GM12878 (cell line): ENCODE results near the gene APOO. TPM values are rescaled to one million over a fixed set of nuclear protein-coding genes. Genes with fewer than 3 reads are reported as not detected.

Source experiments
- ATAC-seq: fragments of 200-7000 bp; cut with Tn5 transposase; 3 replicates; pipeline ENCODE4 v1.9.1; 2020; ENCODE audit warnings: mild to moderate bottlenecking, moderate library complexity
- BruUV-seq: library from RNA; stranded (reverse); fragments of 400-500 nt; replicated peaks from 2 replicates; lab custom pipeline; 2021; lab: Mats Ljungman, UMichigan
- CTCF ChIA-PET: fragments of 300-600 bp; sonication (Branson Sonifier 250); formaldehyde crosslinking; extraction: SDS; loops from one replicate; lab custom pipeline; 2021; ENCODE audit warnings: inconsistent platforms; lab: Yijun Ruan, JAX
- POLR2A ChIA-PET: fragments of 350-600 bp; formaldehyde crosslinking; extraction: SDS; loops from one replicate; lab custom pipeline; 2021; ENCODE audit warnings: inconsistent platforms; lab: Charles Lee
- RAD21 ChIA-PET: fragments of 300-600 bp; sonication (Branson Sonifier 250); formaldehyde crosslinking; loops from one replicate; lab custom pipeline; 2023; ENCODE audit warnings: antibody characterized with exemption; ENCODE audit not compliant: unreplicated experiment; lab: Charles Lee
- SMC1A ChIA-PET: fragments of 300-600 bp; sonication (Branson Sonifier 250); formaldehyde crosslinking; loops from one replicate; lab custom pipeline; 2023; ENCODE audit not compliant: unreplicated experiment, uncharacterized antibody; lab: Charles Lee
- DNase-seq: peaks from one replicate; pipeline ENCODE4 v3.0.0-alpha.2; 2011; ENCODE audit warnings: low read depth, low spot score
- FAIRE-seq: peaks from 3 replicates; lab custom pipeline; 2011; peaks lifted over from hg19 to GRCh38; lab: Jason Lieb, UNC
- H2AFZ ChIP-seq: 2 replicates; pipeline ENCODE4 v1.6.0; 2011; ENCODE audit warnings: low read depth, low read length, control low read depth; ENCODE audit not compliant: control insufficient read depth
- H3K27ac ChIP-seq: 2 replicates; pipeline ENCODE4 v1.5.1; 2011; ENCODE audit warnings: control low read depth; ENCODE audit not compliant: control insufficient read depth, insufficient read depth
- H3K27me3 ChIP-seq, 2 experiments: replicated peaks in 1 of 2; 2 replicates each; pipeline versions ENCODE4 v1.6.0 to v1.6.1; 2011; ENCODE audit warnings: low read length in 1 of 2; ENCODE audit not compliant: control insufficient read depth in 2 of 2, insufficient read depth in 2 of 2
- H3K36me3 ChIP-seq, 2 experiments: 2 replicates each; pipeline ENCODE4 v1.5.1; 2011; ENCODE audit warnings: low read length in 1 of 2; ENCODE audit not compliant: control insufficient read depth in 2 of 2, insufficient read depth in 2 of 2
- H3K4me1 ChIP-seq: 2 replicates; pipeline ENCODE4 v1.6.1; 2011; ENCODE audit warnings: mild to moderate bottlenecking, low read length, moderate library complexity, mixed read lengths; ENCODE audit not compliant: control insufficient read depth, insufficient read depth
- H3K4me2 ChIP-seq: 2 replicates; pipeline ENCODE4 v1.6.0; 2011; ENCODE audit warnings: control low read depth; ENCODE audit not compliant: control insufficient read depth, insufficient read depth
- H3K4me3 ChIP-seq: fragments of 200-600 bp; sonication (generic); 2 replicates; pipeline ENCODE4 v1.5.1; 2016
- H3K79me2 ChIP-seq: 2 replicates; pipeline ENCODE4 v1.6.0; 2011; ENCODE audit warnings: low read length; ENCODE audit not compliant: control insufficient read depth, insufficient read depth
- H3K9ac ChIP-seq: 2 replicates; pipeline ENCODE4 v1.8.0; 2011; ENCODE audit warnings: low read length, control low read depth, mixed read lengths; ENCODE audit not compliant: control insufficient read depth, insufficient read depth
- H3K9me3 ChIP-seq: replicated peaks from 3 replicates; pipeline ENCODE4 v1.5.1; 2011; ENCODE audit warnings: mild to moderate bottlenecking, low read length; ENCODE audit not compliant: control insufficient read depth, insufficient read depth
- H4K20me1 ChIP-seq: 2 replicates; pipeline ENCODE4 v1.6.0; 2011; ENCODE audit not compliant: control insufficient read depth, insufficient read depth
- ASH2L ChIP-seq: fragments of 300-600, 200-600 bp; sonication (generic); IDR thresholded peaks from 2 replicates; pipeline ENCODE4 v1.6.1; 2017; ENCODE audit warnings: low read depth, mild to moderate bottlenecking, borderline replicate concordance
- BHLHE40 ChIP-seq, 2 experiments: fragments of 450-650 bp in 1 of 2; IDR thresholded peaks; 2 replicates each; pipeline ENCODE4 v1.6.1; 2011 to 2017; ENCODE audit warnings: low read depth in 2 of 2, borderline replicate concordance in 1 of 2, improper control_type of control experiment in 1 of 2, low read length in 1 of 2, mild to moderate bottlenecking in 1 of 2
- EGR1 ChIP-seq, 2 experiments: IDR thresholded peaks; 1 replicate in 1 of 2; 2 replicates in 1 of 2; pipeline ENCODE4 v1.6.1; 2011 to 2012; ENCODE audit warnings: low read depth in 2 of 2, low read length in 2 of 2, borderline replicate concordance in 1 of 2, mild to moderate bottlenecking in 1 of 2, moderate library complexity in 1 of 2
- JUNB ChIP-seq: IDR thresholded peaks from 2 replicates; pipeline ENCODE4 v1.6.1; 2016; ENCODE audit warnings: antibody characterized with exemption, mild to moderate bottlenecking
- MTA2 ChIP-seq: fragments of 450-650 bp; IDR thresholded peaks from 2 replicates; pipeline ENCODE4 v1.6.1; 2016; ENCODE audit warnings: low read depth, mild to moderate bottlenecking, moderate library complexity
- NFIC ChIP-seq: IDR thresholded peaks from 2 replicates; pipeline ENCODE4 v1.6.1; 2012; ENCODE audit warnings: low read depth, mild to moderate bottlenecking, inconsistent platforms, low read length, moderate library complexity
- RAD51 ChIP-seq: fragments of 450-650 bp; IDR thresholded peaks from 2 replicates; pipeline ENCODE4 v1.6.1; 2016; ENCODE audit warnings: moderate library complexity, mild to moderate bottlenecking, inconsistent platforms
- RB1 ChIP-seq: fragments of 450-650 bp; formaldehyde crosslinking; IDR thresholded peaks from 2 replicates; pipeline ENCODE4 v1.6.1; 2017; ENCODE audit warnings: mild to moderate bottlenecking, borderline replicate concordance
- RFX5 ChIP-seq: IDR thresholded peaks from 2 replicates; pipeline ENCODE4 v1.6.1; 2011; ENCODE audit warnings: low read depth, low read length, improper control_type of control experiment
- SMC3 ChIP-seq: IDR thresholded peaks from 2 replicates; pipeline ENCODE4 v1.6.1; 2011; ENCODE audit warnings: low read length, improper control_type of control experiment, borderline replicate concordance
- TARDBP ChIP-seq: IDR thresholded peaks from 2 replicates; pipeline ENCODE4 v1.6.1; 2016; ENCODE audit warnings: borderline replicate concordance
- TBL1XR1 ChIP-seq: IDR thresholded peaks from 2 replicates; pipeline ENCODE4 v1.6.1; 2012; ENCODE audit warnings: low read depth, low read length, improper control_type of control experiment
- WRNIP1 ChIP-seq: IDR thresholded peaks from 2 replicates; pipeline ENCODE4 v1.6.1; 2011; ENCODE audit warnings: low read depth, low read length, improper control_type of control experiment, borderline replicate concordance
- ZNF207 ChIP-seq: fragments of 450-650 bp; IDR thresholded peaks from 2 replicates; pipeline ENCODE4 v1.6.1; 2014; ENCODE audit warnings: antibody characterized with exemption, mild to moderate bottlenecking, borderline replicate concordance
- ZNF24 ChIP-seq: fragments of 450-650 bp; IDR thresholded peaks from 2 replicates; pipeline ENCODE4 v1.6.1; 2017; ENCODE audit warnings: antibody characterized with exemption, mild to moderate bottlenecking
- WGBS: methylation state at CpG from one replicate; pipeline ENCODE4 v1.1.6; 2016; ENCODE audit warnings: low lambda C conversion rate; ENCODE audit not compliant: insufficient replicate concordance, insufficient coverage; ENCODE audit errors: missing lambda C conversion rate; 5-methylcytosine and 5-hydroxymethylcytosine counted together
- in situ Hi-C: fragments of 300-500 bp; cut with MboI; formaldehyde crosslinking; loops from 9 replicates; pipeline ENCODE4 v1.14.3; 2018; ENCODE audit warnings: mixed read lengths
- intact Hi-C: fragments of 100-400 bp; cut with micrococcal nuclease; formaldehyde crosslinking; loops from one replicate; pipeline ENCODE4 v1.14.2; 2022; ENCODE audit not compliant: unreplicated experiment
- polyA plus RNA-seq, 11 experiments: library from polyadenylated mRNA; depleted of rRNA in 4 of 11; unstranded in 6 of 11; stranded (reverse) in 5 of 11; fragments of >200 nt; fragmentation: Nextera tagmentation in 4 of 11; fragmentation: Illumina TruSeq in 1 of 11; extraction: Ambion mirVana in 4 of 11; extraction: Trizol in 1 of 11; gene quantifications; 1 replicate in 1 of 11; 2 replicates in 10 of 11; pipeline versions ENCODE4 v1.2.1 to v1.2.3, GENCODE V29; 2011 to 2016; ENCODE audit warnings: inconsistent platforms in 2 of 11, missing spikeins in 2 of 11, low read depth in 1 of 11
- total RNA-seq, 4 experiments: library from RNA; depleted of rRNA in 3 of 4; stranded (reverse); fragments of >200 nt in 3 of 4; fragmentation: Illumina TruSeq in 1 of 4; extraction: Trizol in 1 of 4; gene quantifications; 2 replicates each; pipeline versions ENCODE4 v1.2.1 to v1.2.3, GENCODE V29; 2013 to 2021
- TF ChIP-seq, protein P1 (sequence below): fragments of 450-650 bp; IDR thresholded peaks from 2 replicates; pipeline ENCODE4 v1.6.1; 2017; ENCODE audit warnings: mild to moderate bottlenecking
- TF ChIP-seq, protein P2 (sequence below): fragments of 450-650 bp; formaldehyde crosslinking; IDR thresholded peaks from 2 replicates; pipeline ENCODE4 v1.5.0; 2022; ENCODE audit warnings: mild to moderate bottlenecking, missing genetic modification characterization
- TF ChIP-seq, protein P3 (sequence below): fragments of 450-650 bp; IDR thresholded peaks from 2 replicates; pipeline ENCODE4 v1.6.1; 2016; ENCODE audit warnings: mild to moderate bottlenecking

The APOO gene
- total and polyA plus RNA-seq, 10 of the 15 experiments (the other 5 are each of a cell fraction or from before 2014, with no cell fraction given), result 20.7 to 68.7 (median 35.5) TPM

DNA sequence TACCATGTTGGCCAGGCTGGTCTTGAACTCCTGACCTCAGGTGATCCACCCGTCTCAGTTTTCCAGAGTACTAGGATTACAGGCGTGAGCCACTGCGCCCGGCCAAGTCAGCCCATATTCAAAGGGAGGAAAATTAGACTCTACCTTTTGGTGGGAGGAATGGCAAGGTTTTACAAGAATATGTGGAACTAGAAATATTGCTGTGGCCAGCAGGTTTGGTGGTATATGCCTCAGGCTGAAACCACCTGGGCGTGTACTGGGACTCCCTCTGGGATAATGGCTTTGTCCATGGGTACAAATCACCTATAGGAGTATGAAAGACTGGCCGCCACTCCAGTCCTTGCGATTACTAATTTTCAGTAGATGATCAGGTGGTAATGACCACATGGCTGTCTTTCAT is 92.4 kb downstream of the APOO start:
- Histone ChIP-seq H3K27ac (no peak overlapping the region), H3K4me2 (no peak overlapping the region), H3K4me3 (no peak overlapping the region), H3K36me3 (no peaks in the 10 kb centered on the region), H3K27me3 (no peaks in the 10 kb centered on the region), H2AFZ (no peak overlapping the region), H3K9ac (no peak overlapping the region), H3K4me1 (peaks cover 5% of the 10 kb centered on the region; the same call in 1 of the 2 replicates), H3K9me3 (no peaks in the 10 kb centered on the region), H3K79me2 (no peaks in the 10 kb centered on the region), H4K20me1 (no peaks in the 10 kb centered on the region)
- intact Hi-C loops (no loop called here), in situ Hi-C loops (no loop called here)
- RAD21 ChIA-PET, result no interaction called here
- WGBS, result 89% methylated on average over 7 of the region's 7 CpGs
- ATAC-seq (no peak), DNase-seq (no peak), FAIRE-seq (no peak)
- SMC1A ChIA-PET, result no interaction called here
- CTCF ChIA-PET, result no interaction called here
- no TSS peak for BruUV-seq
- POLR2A ChIA-PET, result no interaction called here
- TF ChIP-seq TARDBP (no peak), NFIC (no peak), EGR1 (IDR thresholded peaks at IDR 0.05; ENCODE audit: borderline replicate concordance in 1 of 2, low read depth in 2 of 2, low read length in 2 of 2) (no peak), SMC3 (no peak), BHLHE40 (IDR thresholded peaks at IDR 0.05; ENCODE audit: borderline replicate concordance in 1 of 2, low read depth in 2 of 2, low read length in 1 of 2) (no peak), ASH2L (no peak), WRNIP1 (no peak), JUNB (no peak), RAD51 (no peak), ZNF24 (no peak), ZNF207 (no peak), RB1 (no peak), MTA2 (no peak), RFX5 (no peak), TBL1XR1 (no peak)
- TF ChIP-seq, protein P1, sequence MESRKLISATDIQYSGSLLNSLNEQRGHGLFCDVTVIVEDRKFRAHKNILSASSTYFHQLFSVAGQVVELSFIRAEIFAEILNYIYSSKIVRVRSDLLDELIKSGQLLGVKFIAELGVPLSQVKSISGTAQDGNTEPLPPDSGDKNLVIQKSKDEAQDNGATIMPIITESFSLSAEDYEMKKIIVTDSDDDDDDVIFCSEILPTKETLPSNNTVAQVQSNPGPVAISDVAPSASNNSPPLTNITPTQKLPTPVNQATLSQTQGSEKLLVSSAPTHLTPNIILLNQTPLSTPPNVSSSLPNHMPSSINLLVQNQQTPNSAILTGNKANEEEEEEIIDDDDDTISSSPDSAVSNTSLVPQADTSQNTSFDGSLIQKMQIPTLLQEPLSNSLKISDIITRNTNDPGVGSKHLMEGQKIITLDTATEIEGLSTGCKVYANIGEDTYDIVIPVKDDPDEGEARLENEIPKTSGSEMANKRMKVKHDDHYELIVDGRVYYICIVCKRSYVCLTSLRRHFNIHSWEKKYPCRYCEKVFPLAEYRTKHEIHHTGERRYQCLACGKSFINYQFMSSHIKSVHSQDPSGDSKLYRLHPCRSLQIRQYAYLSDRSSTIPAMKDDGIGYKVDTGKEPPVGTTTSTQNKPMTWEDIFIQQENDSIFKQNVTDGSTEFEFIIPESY, result no peak
- TF ChIP-seq, protein P2, sequence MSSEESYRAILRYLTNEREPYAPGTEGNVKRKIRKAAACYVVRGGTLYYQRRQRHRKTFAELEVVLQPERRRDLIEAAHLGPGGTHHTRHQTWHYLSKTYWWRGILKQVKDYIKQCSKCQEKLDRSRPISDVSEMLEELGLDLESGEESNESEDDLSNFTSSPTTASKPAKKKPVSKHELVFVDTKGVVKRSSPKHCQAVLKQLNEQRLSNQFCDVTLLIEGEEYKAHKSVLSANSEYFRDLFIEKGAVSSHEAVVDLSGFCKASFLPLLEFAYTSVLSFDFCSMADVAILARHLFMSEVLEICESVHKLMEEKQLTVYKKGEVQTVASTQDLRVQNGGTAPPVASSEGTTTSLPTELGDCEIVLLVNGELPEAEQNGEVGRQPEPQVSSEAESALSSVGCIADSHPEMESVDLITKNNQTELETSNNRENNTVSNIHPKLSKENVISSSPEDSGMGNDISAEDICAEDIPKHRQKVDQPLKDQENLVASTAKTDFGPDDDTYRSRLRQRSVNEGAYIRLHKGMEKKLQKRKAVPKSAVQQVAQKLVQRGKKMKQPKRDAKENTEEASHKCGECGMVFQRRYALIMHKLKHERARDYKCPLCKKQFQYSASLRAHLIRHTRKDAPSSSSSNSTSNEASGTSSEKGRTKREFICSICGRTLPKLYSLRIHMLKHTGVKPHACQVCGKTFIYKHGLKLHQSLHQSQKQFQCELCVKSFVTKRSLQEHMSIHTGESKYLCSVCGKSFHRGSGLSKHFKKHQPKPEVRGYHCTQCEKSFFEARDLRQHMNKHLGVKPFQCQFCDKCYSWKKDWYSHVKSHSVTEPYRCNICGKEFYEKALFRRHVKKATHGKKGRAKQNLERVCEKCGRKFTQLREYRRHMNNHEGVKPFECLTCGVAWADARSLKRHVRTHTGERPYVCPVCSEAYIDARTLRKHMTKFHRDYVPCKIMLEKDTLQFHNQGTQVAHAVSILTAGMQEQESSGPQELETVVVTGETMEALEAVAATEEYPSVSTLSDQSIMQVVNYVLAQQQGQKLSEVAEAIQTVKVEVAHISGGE, result no peak
- TF ChIP-seq, protein P3, sequence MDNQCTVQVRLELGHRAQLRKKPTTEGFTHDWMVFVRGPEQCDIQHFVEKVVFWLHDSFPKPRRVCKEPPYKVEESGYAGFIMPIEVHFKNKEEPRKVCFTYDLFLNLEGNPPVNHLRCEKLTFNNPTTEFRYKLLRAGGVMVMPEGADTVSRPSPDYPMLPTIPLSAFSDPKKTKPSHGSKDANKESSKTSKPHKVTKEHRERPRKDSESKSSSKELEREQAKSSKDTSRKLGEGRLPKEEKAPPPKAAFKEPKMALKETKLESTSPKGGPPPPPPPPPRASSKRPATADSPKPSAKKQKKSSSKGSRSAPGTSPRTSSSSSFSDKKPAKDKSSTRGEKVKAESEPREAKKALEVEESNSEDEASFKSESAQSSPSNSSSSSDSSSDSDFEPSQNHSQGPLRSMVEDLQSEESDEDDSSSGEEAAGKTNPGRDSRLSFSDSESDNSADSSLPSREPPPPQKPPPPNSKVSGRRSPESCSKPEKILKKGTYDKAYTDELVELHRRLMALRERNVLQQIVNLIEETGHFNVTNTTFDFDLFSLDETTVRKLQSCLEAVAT, result no peak
